ENCODE measurements around the gene TCP10L. TPM values are rescaled to one million over a fixed set of nuclear protein-coding genes. Genes with fewer than 3 reads are reported as not detected.

The TCP10L gene
- total and polyA plus RNA-seq, 2 of the 13 experiments (the other 11 are each of a cell fraction or from before 2014, with no cell fraction given), result 0.90 to 2.4 TPM

DNA sequence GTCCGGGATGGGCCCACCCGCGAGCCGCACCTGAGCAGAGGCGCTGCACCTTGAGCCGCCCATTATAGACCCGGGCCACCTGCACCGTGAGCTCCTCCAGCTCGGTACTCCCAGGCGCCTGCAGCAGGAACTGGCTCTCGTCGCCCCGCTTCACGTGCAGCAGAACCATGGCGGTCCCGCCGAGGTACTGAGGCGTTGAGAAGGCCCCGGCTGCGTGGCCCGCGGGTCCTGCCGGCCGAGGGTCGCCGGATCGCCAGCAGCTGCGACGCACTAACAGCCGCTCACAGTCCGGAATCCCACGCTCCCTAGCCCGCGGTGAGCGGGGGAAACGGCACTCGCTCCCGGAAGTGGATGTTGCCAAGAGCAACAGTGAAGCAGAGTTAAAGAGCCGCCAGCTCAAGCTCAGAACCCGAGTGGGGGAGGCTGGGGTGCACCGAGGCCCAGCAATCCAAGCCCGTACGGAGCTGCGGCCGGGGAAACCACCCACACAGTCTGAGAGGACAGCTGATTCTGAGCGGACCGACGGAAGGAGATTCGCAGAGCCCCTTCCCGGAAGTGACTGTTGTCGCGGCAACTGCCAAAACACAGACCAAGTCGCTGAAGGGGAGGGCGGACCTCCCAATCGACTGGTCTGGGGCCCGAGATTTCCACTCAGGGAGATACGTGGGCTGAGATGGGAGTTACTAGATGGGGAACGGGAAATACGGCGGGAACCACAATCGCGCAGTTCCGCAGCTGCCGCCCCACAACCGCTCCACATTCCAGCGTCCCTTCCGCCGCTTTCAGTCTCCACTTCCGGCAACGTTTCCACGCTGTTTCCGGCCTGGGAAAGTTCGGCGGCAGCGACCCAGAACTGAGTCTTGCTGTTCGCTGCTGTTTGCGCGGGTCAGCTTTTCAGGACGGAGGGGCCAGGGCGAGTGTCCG is 27.0 kb upstream of the TCP10L start, which contains the start of gene CFAP298 (continued):
- peak; percentile 93 for TF ChIP-seq ZC3H13 (CRISPR knock-in tag; IDR thresholded peaks at IDR 0.05)
- TF ChIP-seq ZNF652 (CRISPR knock-in tag; IDR thresholded peaks at IDR 0.05; ENCODE audit: borderline replicate concordance, low read depth), result no peak
- TF ChIP-seq HOXA5 (CRISPR knock-in tag; IDR thresholded peaks at IDR 0.05), result peak; percentile 61; the same call in 1 of the 2 replicates
- TF ChIP-seq ZNF749 (CRISPR knock-in tag; IDR thresholded peaks at IDR 0.05; ENCODE audit: borderline replicate concordance), result peak; percentile 95
- TF ChIP-seq HOXA9 (CRISPR knock-in tag; IDR thresholded peaks at IDR 0.05; ENCODE audit: borderline replicate concordance), result peak; percentile 79; the same call in 1 of the 2 replicates
- TF ChIP-seq, protein P1, sequence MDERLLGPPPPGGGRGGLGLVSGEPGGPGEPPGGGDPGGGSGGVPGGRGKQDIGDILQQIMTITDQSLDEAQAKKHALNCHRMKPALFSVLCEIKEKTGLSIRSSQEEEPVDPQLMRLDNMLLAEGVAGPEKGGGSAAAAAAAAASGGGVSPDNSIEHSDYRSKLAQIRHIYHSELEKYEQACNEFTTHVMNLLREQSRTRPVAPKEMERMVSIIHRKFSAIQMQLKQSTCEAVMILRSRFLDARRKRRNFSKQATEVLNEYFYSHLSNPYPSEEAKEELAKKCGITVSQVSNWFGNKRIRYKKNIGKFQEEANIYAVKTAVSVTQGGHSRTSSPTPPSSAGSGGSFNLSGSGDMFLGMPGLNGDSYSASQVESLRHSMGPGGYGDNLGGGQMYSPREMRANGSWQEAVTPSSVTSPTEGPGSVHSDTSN (CRISPR knock-in tag; IDR thresholded peaks at IDR 0.05), result no peak
- TF ChIP-seq MYPOP (CRISPR knock-in tag; IDR thresholded peaks at IDR 0.05), result peak; percentile 53; the same call in 1 of the 2 replicates
- TF ChIP-seq SCMH1 (CRISPR knock-in tag; IDR thresholded peaks at IDR 0.05; ENCODE audit: borderline replicate concordance), result no peak
- 0 out of 2 replicates have a peak, but pooled peaks have one; percentile 77 for TF ChIP-seq ZNF530 (CRISPR knock-in tag; IDR thresholded peaks at IDR 0.05; ENCODE audit: low read depth)
- no peak for TF ChIP-seq ZNF839 (CRISPR knock-in tag; IDR thresholded peaks at IDR 0.05; ENCODE audit: borderline replicate concordance)
- peak; percentile 67; the same call in 1 of the 2 replicates for TF ChIP-seq ZNF318 (CRISPR knock-in tag; IDR thresholded peaks at IDR 0.05)
- no peak for TF ChIP-seq PHF5A (CRISPR knock-in tag; IDR thresholded peaks at IDR 0.05; ENCODE audit: low read depth, unreplicated experiment)

All from HepG2 (cell line).